ENCODE results near the gene MYH10. TPM values are rescaled to one million over a fixed set of nuclear protein-coding genes. Genes with fewer than 3 reads are reported as not detected.

MYH10 gene
- total RNA-seq, 2 donors from 2014 or later = 48.6 to 56.6 TPM

DNA sequence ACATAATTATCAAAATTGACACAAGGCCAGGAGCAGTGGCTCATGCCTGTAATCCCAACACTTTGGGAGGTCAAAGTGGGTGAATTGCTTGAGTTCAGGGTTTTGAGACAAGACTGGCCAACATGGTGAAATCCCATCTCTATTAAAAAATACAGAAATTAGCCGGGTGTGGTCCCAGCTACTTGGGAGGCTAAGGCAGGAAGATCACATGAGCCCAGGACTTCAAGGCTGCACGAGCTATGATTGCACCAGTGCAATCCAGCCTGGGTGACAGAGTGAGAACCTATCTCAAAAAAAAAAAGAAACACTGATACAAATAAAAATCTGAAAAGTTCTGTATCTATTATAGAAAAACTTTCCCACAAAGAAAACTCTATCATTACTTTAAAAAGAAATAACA is 15.5 kb downstream of the MYH10 start:
- H3K4me1 ChIP-seq (replicated peaks) = no peaks in the 10 kb centered on the region
- no peak for DNase-seq (ENCODE audit: low spot score)
- H3K9me3 ChIP-seq = no peaks in the 10 kb centered on the region
- no peaks in the 10 kb centered on the region for H3K27me3 ChIP-seq (replicated peaks; ENCODE audit: insufficient read depth)
- no peak overlapping the region for H3K27ac ChIP-seq
- H3K4me3 ChIP-seq = no peak overlapping the region
- no peak for TF ChIP-seq POLR2AphosphoS5 (IDR thresholded peaks at IDR 0.05)
- TF ChIP-seq CTCF (IDR thresholded peaks at IDR 0.05) = no peak
- no peak for TF ChIP-seq POLR2A (IDR thresholded peaks at IDR 0.05)
- intact Hi-C loops (cut with DNase I) = no loop called here
- no peaks in the 10 kb centered on the region for H3K36me3 ChIP-seq
- WGBS = 72% methylated on average over 2 of the region's 2 CpGs

- Histone ChIP-seq H3K36me3 (no peaks in the 10 kb centered on the region), H3K27me3 (replicated peaks; ENCODE audit: insufficient read depth) (no peaks in the 10 kb centered on the region), H3K4me3 (no peak overlapping the region), H3K4me1 (replicated peaks) (no peaks in the 10 kb centered on the region), H3K27ac (no peak overlapping the region), H3K9me3 (no peaks in the 10 kb centered on the region)
- DNase-seq (ENCODE audit: low spot score) = no peak
- intact Hi-C loops (cut with DNase I) = no loop called here
- no peak for TF ChIP-seq POLR2A (IDR thresholded peaks at IDR 0.05)
- TF ChIP-seq CTCF (IDR thresholded peaks at IDR 0.05) = no peak
- no peak for TF ChIP-seq POLR2AphosphoS5 (IDR thresholded peaks at IDR 0.05)
- WGBS = 73% methylated on average over 8 of the region's 8 CpGs
Observed at GRCh38 chr17:8611619-8612298, 18.8 kb downstream of the MYH10 start.

DNA sequence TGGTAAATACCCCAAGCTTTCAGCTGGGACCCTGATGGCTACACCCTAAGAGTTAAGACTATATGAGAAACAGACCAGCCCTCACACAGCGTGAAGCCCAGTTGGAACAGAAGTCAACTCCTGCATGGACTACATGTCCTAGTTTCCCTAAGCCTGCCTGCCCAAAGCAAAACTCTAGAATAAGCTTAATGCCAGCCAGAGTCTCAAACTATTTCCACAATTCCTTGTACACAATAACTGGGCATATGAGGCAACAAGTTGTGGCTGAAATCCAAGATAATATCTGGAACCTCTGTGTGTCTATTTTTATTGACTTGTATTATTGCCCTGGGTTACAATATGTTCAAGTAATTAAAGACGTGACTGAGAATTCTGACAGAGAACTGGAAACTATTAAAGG is 19.4 kb downstream of the MYH10 start:
- TF ChIP-seq POLR2A (IDR thresholded peaks at IDR 0.05) = no peak
- peak; percentile 60 for TF ChIP-seq POLR2AphosphoS5 (IDR thresholded peaks at IDR 0.05)
- no peaks in the 10 kb centered on the region for H3K36me3 ChIP-seq
- no peak overlapping the region for H3K4me3 ChIP-seq
- no peak overlapping the region for H3K27ac ChIP-seq
- H3K4me1 ChIP-seq (replicated peaks) = no peaks in the 10 kb centered on the region
- intact Hi-C loops (cut with DNase I) = no loop called here
- no peaks in the 10 kb centered on the region for H3K9me3 ChIP-seq
- DNase-seq (ENCODE audit: low spot score) = peak; percentile 16
- H3K27me3 ChIP-seq (replicated peaks; ENCODE audit: insufficient read depth) = no peaks in the 10 kb centered on the region
- 39% methylated on average over 2 of the region's 2 CpGs for WGBS

- intact Hi-C loops (cut with DNase I) = no loop called here
- no peaks in the 10 kb centered on the region for H3K9me3 ChIP-seq
- no peaks in the 10 kb centered on the region for H3K4me1 ChIP-seq (replicated peaks)
- TF ChIP-seq CTCF (IDR thresholded peaks at IDR 0.05) (no peak), POLR2A (IDR thresholded peaks at IDR 0.05) (no peak), POLR2AphosphoS5 (IDR thresholded peaks at IDR 0.05) (no peak)
- no peaks in the 10 kb centered on the region for H3K36me3 ChIP-seq
- WGBS = 89% methylated on average over 2 of the region's 2 CpGs
- H3K27ac ChIP-seq = no peak overlapping the region
- H3K4me3 ChIP-seq = no peak overlapping the region
- no peak for DNase-seq (ENCODE audit: low spot score)
- H3K27me3 ChIP-seq (replicated peaks; ENCODE audit: insufficient read depth) = no peaks in the 10 kb centered on the region
Observed at GRCh38 chr17:8610558-8610957, 20.0 kb downstream of the MYH10 start.

DNA sequence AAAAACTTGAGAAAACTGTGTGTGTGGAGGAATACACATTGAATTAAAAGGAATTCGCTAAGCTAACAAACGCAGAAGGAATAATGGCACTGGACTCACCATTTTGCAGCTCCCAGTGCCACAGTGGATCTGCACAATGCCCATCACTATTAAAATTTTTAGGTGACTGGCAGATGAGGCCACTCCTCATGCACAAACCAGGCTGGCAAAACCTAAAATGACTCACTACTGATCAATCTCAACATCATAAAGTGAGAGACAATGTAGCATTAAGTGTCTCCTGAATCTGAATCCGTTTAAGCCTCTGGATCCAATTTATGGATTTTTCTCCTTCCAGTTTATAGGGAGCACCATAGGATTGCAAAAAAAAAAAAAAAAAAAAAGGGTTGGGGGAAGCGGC is 20.6 kb downstream of the MYH10 start:
- H3K27me3 ChIP-seq (replicated peaks; ENCODE audit: insufficient read depth) = no peaks in the 10 kb centered on the region
- TF ChIP-seq POLR2AphosphoS5 (IDR thresholded peaks at IDR 0.05) (no peak), CTCF (IDR thresholded peaks at IDR 0.05) (no peak), POLR2A (IDR thresholded peaks at IDR 0.05) (no peak)
- no peaks in the 10 kb centered on the region for H3K4me1 ChIP-seq (replicated peaks)
- H3K4me3 ChIP-seq = no peak overlapping the region
- no peaks in the 10 kb centered on the region for H3K36me3 ChIP-seq
- intact Hi-C loops (cut with DNase I) = no loop called here
- DNase-seq (ENCODE audit: low spot score) = no peak
- WGBS = 87% methylated on average over 4 of the region's 4 CpGs
- H3K27ac ChIP-seq = no peak overlapping the region
- no peaks in the 10 kb centered on the region for H3K9me3 ChIP-seq
